GM12878 (cell line): Measurements from ENCODE around the gene SNX19. TPM values are rescaled to one million over a fixed set of nuclear protein-coding genes. Genes with fewer than 3 reads are reported as not detected.

ENCODE experiments used
- ATAC-seq: fragments of 200-7000 bp; cut with Tn5 transposase; 3 replicates; pipeline ENCODE4 v1.9.1; 2020; ENCODE audit warnings: mild to moderate bottlenecking, moderate library complexity
- BruUV-seq: library from RNA; stranded (reverse); fragments of 400-500 nt; replicated peaks from 2 replicates; lab custom pipeline; 2021; lab: Mats Ljungman, UMichigan
- CTCF ChIA-PET: fragments of 300-600 bp; sonication (Branson Sonifier 250); formaldehyde crosslinking; extraction: SDS; loops from one replicate; lab custom pipeline; 2021; ENCODE audit warnings: inconsistent platforms; lab: Yijun Ruan, JAX
- POLR2A ChIA-PET: fragments of 350-600 bp; formaldehyde crosslinking; extraction: SDS; loops from one replicate; lab custom pipeline; 2021; ENCODE audit warnings: inconsistent platforms; lab: Charles Lee
- RAD21 ChIA-PET: fragments of 300-600 bp; sonication (Branson Sonifier 250); formaldehyde crosslinking; loops from one replicate; lab custom pipeline; 2023; ENCODE audit warnings: antibody characterized with exemption; ENCODE audit not compliant: unreplicated experiment; lab: Charles Lee
- SMC1A ChIA-PET: fragments of 300-600 bp; sonication (Branson Sonifier 250); formaldehyde crosslinking; loops from one replicate; lab custom pipeline; 2023; ENCODE audit not compliant: unreplicated experiment, uncharacterized antibody; lab: Charles Lee
- DNase-seq: peaks from one replicate; pipeline ENCODE4 v3.0.0-alpha.2; 2011; ENCODE audit warnings: low read depth, low spot score
- FAIRE-seq: peaks from 3 replicates; lab custom pipeline; 2011; peaks lifted over from hg19 to GRCh38; lab: Jason Lieb, UNC
- H2AFZ ChIP-seq: 2 replicates; pipeline ENCODE4 v1.6.0; 2011; ENCODE audit warnings: low read depth, low read length, control low read depth; ENCODE audit not compliant: control insufficient read depth
- H3K27ac ChIP-seq: 2 replicates; pipeline ENCODE4 v1.5.1; 2011; ENCODE audit warnings: control low read depth; ENCODE audit not compliant: control insufficient read depth, insufficient read depth
- H3K27me3 ChIP-seq, 2 experiments: replicated peaks in 1 of 2; 2 replicates each; pipeline versions ENCODE4 v1.6.0 to v1.6.1; 2011; ENCODE audit warnings: low read length in 1 of 2; ENCODE audit not compliant: control insufficient read depth in 2 of 2, insufficient read depth in 2 of 2
- H3K36me3 ChIP-seq, 2 experiments: 2 replicates each; pipeline ENCODE4 v1.5.1; 2011; ENCODE audit warnings: low read length in 1 of 2; ENCODE audit not compliant: control insufficient read depth in 2 of 2, insufficient read depth in 2 of 2
- H3K4me1 ChIP-seq: 2 replicates; pipeline ENCODE4 v1.6.1; 2011; ENCODE audit warnings: mild to moderate bottlenecking, low read length, moderate library complexity, mixed read lengths; ENCODE audit not compliant: control insufficient read depth, insufficient read depth
- H3K4me2 ChIP-seq: 2 replicates; pipeline ENCODE4 v1.6.0; 2011; ENCODE audit warnings: control low read depth; ENCODE audit not compliant: control insufficient read depth, insufficient read depth
- H3K4me3 ChIP-seq: fragments of 200-600 bp; sonication (generic); 2 replicates; pipeline ENCODE4 v1.5.1; 2016
- H3K79me2 ChIP-seq: 2 replicates; pipeline ENCODE4 v1.6.0; 2011; ENCODE audit warnings: low read length; ENCODE audit not compliant: control insufficient read depth, insufficient read depth
- H3K9ac ChIP-seq: 2 replicates; pipeline ENCODE4 v1.8.0; 2011; ENCODE audit warnings: low read length, control low read depth, mixed read lengths; ENCODE audit not compliant: control insufficient read depth, insufficient read depth
- H3K9me3 ChIP-seq: replicated peaks from 3 replicates; pipeline ENCODE4 v1.5.1; 2011; ENCODE audit warnings: mild to moderate bottlenecking, low read length; ENCODE audit not compliant: control insufficient read depth, insufficient read depth
- H4K20me1 ChIP-seq: 2 replicates; pipeline ENCODE4 v1.6.0; 2011; ENCODE audit not compliant: control insufficient read depth, insufficient read depth
- ETV6 ChIP-seq, 2 experiments: fragments of 450-650 bp in 1 of 2; IDR thresholded peaks in 1 of 2; conservative IDR thresholded peaks in 1 of 2; 2 replicates each; pipeline ENCODE4 v1.6.1; 2014; ENCODE audit warnings: antibody characterized with exemption in 1 of 2, borderline replicate concordance in 1 of 2, low read depth in 1 of 2, mild to moderate bottlenecking in 1 of 2, moderate library complexity in 1 of 2
- MAX ChIP-seq: IDR thresholded peaks from 2 replicates; pipeline ENCODE4 v1.6.1; 2012; ENCODE audit warnings: low read depth, low read length, improper control_type of control experiment
- RBBP5 ChIP-seq: fragments of 200-600 bp; sonication (generic); conservative IDR thresholded peaks from 2 replicates; pipeline ENCODE4 v1.6.1; 2016
- SUPT20H ChIP-seq: IDR thresholded peaks from 2 replicates; pipeline ENCODE4 v1.6.1; 2011; ENCODE audit warnings: low read depth, mild to moderate bottlenecking, low read length, moderate library complexity, borderline replicate concordance; ENCODE audit not compliant: control insufficient read depth
- TCF7 ChIP-seq: IDR thresholded peaks from 2 replicates; pipeline ENCODE4 v1.6.1; 2014; ENCODE audit warnings: antibody characterized with exemption, borderline replicate concordance
- WRNIP1 ChIP-seq: IDR thresholded peaks from 2 replicates; pipeline ENCODE4 v1.6.1; 2011; ENCODE audit warnings: low read depth, low read length, improper control_type of control experiment, borderline replicate concordance
- ZBED1 ChIP-seq: IDR thresholded peaks from 2 replicates; pipeline ENCODE4 v1.6.1; 2016; ENCODE audit warnings: borderline replicate concordance
- ZBTB33 ChIP-seq: fragments of 450-650 bp; IDR thresholded peaks from 2 replicates; pipeline ENCODE4 v1.6.1; 2017; ENCODE audit warnings: mild to moderate bottlenecking
- ZBTB40 ChIP-seq: fragments of 450-650 bp; IDR thresholded peaks from 2 replicates; pipeline ENCODE4 v1.6.1; 2016; ENCODE audit warnings: mild to moderate bottlenecking, moderate library complexity, borderline replicate concordance
- ZNF274 ChIP-seq: IDR thresholded peaks from one replicate; pipeline ENCODE4 v1.8.0; 2011; ENCODE audit not compliant: insufficient read length, insufficient read depth
- ZZZ3 ChIP-seq: IDR thresholded peaks from 2 replicates; pipeline ENCODE4 v1.6.1; 2011; ENCODE audit warnings: low read depth; ENCODE audit not compliant: control insufficient read depth, insufficient read length
- WGBS: methylation state at CpG from one replicate; pipeline ENCODE4 v1.1.6; 2016; ENCODE audit warnings: low lambda C conversion rate; ENCODE audit not compliant: insufficient replicate concordance, insufficient coverage; ENCODE audit errors: missing lambda C conversion rate; 5-methylcytosine and 5-hydroxymethylcytosine counted together
- in situ Hi-C: fragments of 300-500 bp; cut with MboI; formaldehyde crosslinking; loops from 9 replicates; pipeline ENCODE4 v1.14.3; 2018; ENCODE audit warnings: mixed read lengths
- intact Hi-C: fragments of 100-400 bp; cut with micrococcal nuclease; formaldehyde crosslinking; loops from one replicate; pipeline ENCODE4 v1.14.2; 2022; ENCODE audit not compliant: unreplicated experiment
- polyA plus RNA-seq, 11 experiments: library from polyadenylated mRNA; depleted of rRNA in 4 of 11; unstranded in 6 of 11; stranded (reverse) in 5 of 11; fragments of >200 nt; fragmentation: Nextera tagmentation in 4 of 11; fragmentation: Illumina TruSeq in 1 of 11; extraction: Ambion mirVana in 4 of 11; extraction: Trizol in 1 of 11; gene quantifications; 1 replicate in 1 of 11; 2 replicates in 10 of 11; pipeline versions ENCODE4 v1.2.1 to v1.2.3, GENCODE V29; 2011 to 2016; ENCODE audit warnings: inconsistent platforms in 2 of 11, missing spikeins in 2 of 11, low read depth in 1 of 11
- total RNA-seq, 4 experiments: library from RNA; depleted of rRNA in 3 of 4; stranded (reverse); fragments of >200 nt in 3 of 4; fragmentation: Illumina TruSeq in 1 of 4; extraction: Trizol in 1 of 4; gene quantifications; 2 replicates each; pipeline versions ENCODE4 v1.2.1 to v1.2.3, GENCODE V29; 2013 to 2021

Gene SNX19
- total and polyA plus RNA-seq, 10 of the 15 experiments (the other 5 are each of a cell fraction or from before 2014, with no cell fraction given) = 3.0 to 46.9 (median 30.4) TPM

GRCh38 chr11:130865774-130866114 is 50.5 kb downstream of the SNX19 start (continued):
- TF ChIP-seq ZBED1 (no peak), TCF7 (no peak), RBBP5 (no peak), SUPT20H (no peak)

- Histone ChIP-seq H3K9ac (no peak overlapping the region), H2AFZ (no peak overlapping the region), H3K4me2 (no peak overlapping the region), H3K36me3 (no peaks in the 10 kb centered on the region), H4K20me1 (no peaks in the 10 kb centered on the region), H3K4me3 (no peak overlapping the region), H3K79me2 (no peaks in the 10 kb centered on the region), H3K27ac (no peak overlapping the region), H3K9me3 (no peaks in the 10 kb centered on the region), H3K4me1 (no peaks in the 10 kb centered on the region), H3K27me3 (no peaks in the 10 kb centered on the region)
- BruUV-seq = no TSS peak
- in situ Hi-C loops = loop anchor here (10.0 kb wide), 1 partner anchor 430 kb away; no protein-coding TSS in a partner anchor
- intact Hi-C loops = no loop called here
- ChIA-PET POLR2A (no interaction called here), CTCF (interaction anchor here (11.8 kb wide), 1 partner anchor 433 kb away, joined by 295 read pairs; no protein-coding TSS in a partner anchor), SMC1A (no interaction called here), RAD21 (interaction anchor here (8.5 kb wide), 1 partner anchor 433 kb away, joined by 132 read pairs; the partner anchor contains the start of gene ADAMTS8)
- ATAC-seq (no peak), DNase-seq (no peak), FAIRE-seq (no peak)
- TF ChIP-seq WRNIP1 = no peak
- no peak for TF ChIP-seq ZNF274
- TF ChIP-seq ZBTB40 = no peak
- no peak for TF ChIP-seq SUPT20H
- no peak for TF ChIP-seq ETV6 (conservative IDR thresholded peaks at IDR 0.05 in 1 of 2, IDR thresholded peaks at IDR 0.05 in 1 of 2; ENCODE audit: borderline replicate concordance in 1 of 2, low read depth in 1 of 2)
- no peak for TF ChIP-seq MAX
- TF ChIP-seq ZZZ3 = no peak
- TF ChIP-seq ZBTB33 = no peak
- WGBS = 80% methylated on average over 11 of the region's 11 CpGs
Measured at GRCh38 chr11:130865091-130865773, 51.0 kb downstream of the SNX19 start.
